ENCODE data around the gene ZPBP. TPM values are rescaled to one million over a fixed set of nuclear protein-coding genes. Genes with fewer than 3 reads are reported as not detected.

Gene ZPBP
- total RNA-seq, 1 donor from 2014 or later, result not detected

GRCh38 chr7:50138101-50138500, 45.1 kb upstream of the ZPBP start:
- Histone ChIP-seq H3K27me3 (ENCODE audit: control insufficient read depth, insufficient read depth, low read length) (no peaks in the 10 kb centered on the region), H3K4me3 (ENCODE audit: low read depth, low read length) (no peak overlapping the region), H3K36me3 (ENCODE audit: control insufficient read depth, insufficient read depth, low read length) (no peaks in the 10 kb centered on the region)
- FAIRE-seq (no peak), DNase-seq (ENCODE audit: low read depth) (peak; percentile 15)
- TF ChIP-seq CTCF (IDR thresholded peaks at IDR 0.05; ENCODE audit: insufficient read depth, low read length, severe bottlenecking), result no peak

GRCh38 chr7:50125766-50126165, 32.7 kb upstream of the ZPBP start:
- no peak overlapping the region for H3K4me3 ChIP-seq (ENCODE audit: low read depth, low read length)
- H3K27me3 ChIP-seq (ENCODE audit: control insufficient read depth, insufficient read depth, low read length), result no peaks in the 10 kb centered on the region
- DNase-seq (ENCODE audit: low read depth), result peak; percentile 7
- no peak for TF ChIP-seq CTCF (IDR thresholded peaks at IDR 0.05; ENCODE audit: insufficient read depth, low read length, severe bottlenecking)
- FAIRE-seq, result no peak
- no peaks in the 10 kb centered on the region for H3K36me3 ChIP-seq (ENCODE audit: control insufficient read depth, insufficient read depth, low read length)

GRCh38 chr7:50121286-50121685, 28.2 kb upstream of the ZPBP start:
- H3K36me3 ChIP-seq (ENCODE audit: control insufficient read depth, insufficient read depth, low read length), result no peaks in the 10 kb centered on the region
- no peak for FAIRE-seq
- DNase-seq (ENCODE audit: low read depth), result no peak
- TF ChIP-seq CTCF (IDR thresholded peaks at IDR 0.05; ENCODE audit: insufficient read depth, low read length, severe bottlenecking), result no peak
- no peaks in the 10 kb centered on the region for H3K27me3 ChIP-seq (ENCODE audit: control insufficient read depth, insufficient read depth, low read length)
- no peak overlapping the region for H3K4me3 ChIP-seq (ENCODE audit: low read depth, low read length)

GRCh38 chr7:50119815-50120637, 27.0 kb upstream of the ZPBP start:
- Histone ChIP-seq H3K27me3 (ENCODE audit: control insufficient read depth, insufficient read depth, low read length) (no peaks in the 10 kb centered on the region), H3K36me3 (ENCODE audit: control insufficient read depth, insufficient read depth, low read length) (no peaks in the 10 kb centered on the region), H3K4me3 (ENCODE audit: low read depth, low read length) (no peak overlapping the region)
- no peak for FAIRE-seq
- DNase-seq (ENCODE audit: low read depth), result no peak
- TF ChIP-seq CTCF (IDR thresholded peaks at IDR 0.05; ENCODE audit: insufficient read depth, low read length, severe bottlenecking), result no peak

- Histone ChIP-seq H3K36me3 (ENCODE audit: control insufficient read depth, insufficient read depth, low read length) (no peaks in the 10 kb centered on the region), H3K27me3 (ENCODE audit: control insufficient read depth, insufficient read depth, low read length) (no peaks in the 10 kb centered on the region), H3K4me3 (ENCODE audit: low read depth, low read length) (no peak overlapping the region)
- TF ChIP-seq CTCF (IDR thresholded peaks at IDR 0.05; ENCODE audit: insufficient read depth, low read length, severe bottlenecking), result no peak
- FAIRE-seq, result no peak
- no peak for DNase-seq (ENCODE audit: low read depth)
Measured at GRCh38 chr7:50112250-50112649, 19.2 kb upstream of the ZPBP start.

GRCh38 chr7:50101873-50102272, 8.8 kb upstream of the ZPBP start:
- no peak for TF ChIP-seq CTCF (IDR thresholded peaks at IDR 0.05; ENCODE audit: insufficient read depth, low read length, severe bottlenecking)
- DNase-seq (ENCODE audit: low read depth), result no peak
- Histone ChIP-seq H3K4me3 (ENCODE audit: low read depth, low read length) (no peak overlapping the region), H3K36me3 (ENCODE audit: control insufficient read depth, insufficient read depth, low read length) (no peaks in the 10 kb centered on the region), H3K27me3 (ENCODE audit: control insufficient read depth, insufficient read depth, low read length) (no peaks in the 10 kb centered on the region)
- no peak for FAIRE-seq
